HG03521 (cell line): ENCODE data around the gene ABL1.

Source experiments
- ATAC-seq: cut with Tn5 transposase; IDR thresholded peaks from one replicate; pipeline ENCODE4 v1.9.1; 2021; ENCODE audit warnings: mild to moderate bottlenecking, moderate library complexity; ENCODE audit not compliant: unreplicated experiment

Gene ABL1

GRCh38 chr9:130887494-130888144 lies 52.6 kb downstream of the ABL1 start:
- ATAC-seq = no peak

GRCh38 chr9:130888146-130888885 lies 53.3 kb downstream of the ABL1 start:
- no peak for ATAC-seq

GRCh38 chr9:130890124-130890523 lies 55.1 kb downstream of the ABL1 start:
- ATAC-seq = no peak

DNA sequence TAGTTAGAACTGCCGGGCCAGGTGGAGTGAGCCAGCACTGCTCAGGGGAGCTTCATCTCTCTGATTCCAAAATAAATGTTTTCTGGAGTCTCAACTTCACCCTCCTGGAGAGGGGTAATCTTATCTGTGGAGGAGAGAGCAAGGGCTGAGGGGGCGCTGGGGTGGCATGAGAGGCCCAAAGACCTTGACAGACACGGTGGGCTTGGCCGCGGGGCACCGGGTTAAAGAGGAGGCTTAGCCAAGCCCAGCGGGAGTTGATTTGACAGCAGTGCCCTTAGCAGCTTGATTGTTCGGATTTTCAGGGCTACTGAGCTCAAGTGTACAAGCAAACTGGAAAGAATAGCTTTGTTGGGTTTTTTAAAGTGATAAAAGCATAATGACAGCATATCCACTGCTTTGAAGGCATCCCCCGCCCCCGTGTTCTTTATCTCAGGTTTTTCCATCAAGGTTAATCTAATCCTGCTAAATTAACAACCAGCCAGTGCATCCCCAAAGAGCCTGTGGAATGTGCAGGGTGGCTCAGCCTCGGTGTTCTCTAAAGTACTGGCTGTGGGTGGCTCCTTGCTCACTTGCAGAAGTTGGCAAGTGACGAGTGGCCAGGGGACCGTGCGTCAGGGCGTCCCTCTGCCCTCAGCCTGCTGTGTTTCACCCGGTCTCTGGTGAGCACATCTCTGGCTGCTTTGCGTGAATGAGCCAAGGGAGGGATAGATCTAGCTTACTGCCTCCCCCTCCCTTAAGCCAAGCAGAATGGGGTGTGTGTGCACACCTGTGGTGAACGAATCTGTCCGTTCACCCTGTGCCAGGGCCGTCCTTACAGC lies 56.0 kb downstream of the ABL1 start:
- no peak for ATAC-seq

GRCh38 chr9:130891688-130892476 lies 56.8 kb downstream of the ABL1 start:
- ATAC-seq = no peak

DNA sequence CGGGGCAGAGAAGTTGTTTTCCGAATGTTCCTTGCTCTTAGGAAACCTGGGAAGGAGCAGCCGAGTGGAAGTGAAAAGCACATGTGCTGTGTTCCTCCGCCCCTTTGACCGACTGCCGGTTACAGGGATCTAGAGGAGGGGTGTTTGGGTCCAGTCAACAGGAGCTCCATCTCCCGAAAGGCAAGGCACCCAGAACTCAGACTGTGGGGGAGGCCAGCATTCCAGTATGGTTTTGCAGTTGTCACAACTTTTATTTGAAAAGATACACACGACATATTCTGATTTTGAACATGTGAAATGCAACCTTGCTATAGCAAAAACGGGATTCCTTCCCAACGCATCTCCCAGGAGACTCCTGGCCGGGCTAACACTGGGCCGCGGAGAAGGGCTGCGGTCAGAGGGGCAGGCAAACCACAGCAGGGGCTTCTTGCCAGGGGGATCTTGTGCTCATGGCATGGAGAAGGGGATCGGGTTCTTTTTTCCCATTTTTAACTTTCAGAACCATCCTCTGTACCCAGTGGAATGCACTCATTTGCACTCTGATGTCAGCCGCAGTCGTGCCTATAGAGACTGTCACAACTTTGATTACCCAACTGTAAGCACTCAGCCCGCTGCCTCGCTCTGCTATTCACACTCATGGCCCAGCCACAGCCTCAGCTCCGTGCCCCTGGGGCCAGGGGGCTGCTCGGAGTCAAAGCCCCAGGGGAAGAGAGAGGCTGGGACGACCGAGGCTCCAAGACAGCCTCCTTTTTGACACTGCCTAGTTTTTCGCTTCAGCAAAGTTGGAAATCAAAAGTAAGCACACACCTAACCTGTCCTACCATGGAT lies 57.6 kb downstream of the ABL1 start:
- ATAC-seq = no peak

DNA sequence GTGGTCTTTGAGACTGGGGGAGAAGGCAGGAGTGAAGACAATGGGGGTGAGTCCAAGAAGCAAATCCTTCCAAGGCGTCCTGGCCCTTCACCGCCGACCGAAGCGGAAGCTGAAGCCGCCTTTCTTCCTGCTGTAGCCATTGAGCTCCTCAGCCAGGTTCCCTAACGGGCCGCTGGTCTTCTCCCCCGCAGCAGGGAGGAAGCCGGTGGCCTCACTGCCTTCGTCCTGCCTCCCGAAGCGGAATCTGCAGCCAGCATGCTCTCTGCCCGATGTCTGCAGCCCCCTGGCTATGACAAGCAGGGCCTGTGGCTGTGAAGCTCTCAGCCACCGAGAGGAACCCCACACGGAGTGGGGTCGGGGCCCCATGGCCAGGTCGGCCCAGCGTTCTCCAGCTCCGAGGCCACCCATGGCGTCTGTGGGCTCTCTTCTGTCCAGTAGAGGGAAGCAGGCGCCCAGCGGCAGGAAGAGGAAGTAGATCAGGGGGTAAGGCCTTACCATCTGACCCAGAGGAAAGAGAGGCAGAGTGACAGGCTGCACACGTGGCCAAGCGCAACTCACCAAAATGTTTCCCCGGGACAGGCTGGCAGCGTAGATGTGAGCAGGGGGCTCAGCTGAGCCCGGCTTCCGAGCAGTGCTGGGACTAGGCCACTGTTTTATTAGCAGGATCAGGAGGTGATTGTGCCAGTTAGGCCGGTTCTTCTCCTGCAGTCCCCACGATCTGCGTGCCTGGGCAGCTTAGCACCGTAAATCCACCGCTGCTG lies 58.5 kb downstream of the ABL1 start:
- no peak for ATAC-seq

DNA sequence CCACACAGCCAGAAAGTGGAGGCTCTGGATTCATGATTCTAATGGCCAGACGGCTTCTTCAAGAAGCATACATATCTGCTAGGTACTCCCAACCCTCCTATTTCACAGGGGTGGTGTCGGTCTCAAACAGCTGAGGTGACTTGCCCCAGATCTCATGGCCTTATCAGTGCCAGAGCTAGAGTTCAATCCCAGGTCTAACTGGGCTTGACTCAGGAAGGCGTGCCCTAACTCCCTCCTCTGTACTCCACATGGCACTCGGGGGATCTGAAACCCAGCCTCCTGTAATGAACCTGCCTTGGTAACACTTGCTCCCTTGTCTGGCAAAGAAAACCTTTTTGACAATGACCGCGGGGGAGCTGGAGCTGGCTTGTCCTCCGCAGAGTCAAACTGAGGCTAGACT lies 59.5 kb downstream of the ABL1 start:
- no peak for ATAC-seq

- ATAC-seq = no peak
These were observed 60.0 kb downstream of the ABL1 start for GRCh38 chr9:130895038-130895437.

DNA sequence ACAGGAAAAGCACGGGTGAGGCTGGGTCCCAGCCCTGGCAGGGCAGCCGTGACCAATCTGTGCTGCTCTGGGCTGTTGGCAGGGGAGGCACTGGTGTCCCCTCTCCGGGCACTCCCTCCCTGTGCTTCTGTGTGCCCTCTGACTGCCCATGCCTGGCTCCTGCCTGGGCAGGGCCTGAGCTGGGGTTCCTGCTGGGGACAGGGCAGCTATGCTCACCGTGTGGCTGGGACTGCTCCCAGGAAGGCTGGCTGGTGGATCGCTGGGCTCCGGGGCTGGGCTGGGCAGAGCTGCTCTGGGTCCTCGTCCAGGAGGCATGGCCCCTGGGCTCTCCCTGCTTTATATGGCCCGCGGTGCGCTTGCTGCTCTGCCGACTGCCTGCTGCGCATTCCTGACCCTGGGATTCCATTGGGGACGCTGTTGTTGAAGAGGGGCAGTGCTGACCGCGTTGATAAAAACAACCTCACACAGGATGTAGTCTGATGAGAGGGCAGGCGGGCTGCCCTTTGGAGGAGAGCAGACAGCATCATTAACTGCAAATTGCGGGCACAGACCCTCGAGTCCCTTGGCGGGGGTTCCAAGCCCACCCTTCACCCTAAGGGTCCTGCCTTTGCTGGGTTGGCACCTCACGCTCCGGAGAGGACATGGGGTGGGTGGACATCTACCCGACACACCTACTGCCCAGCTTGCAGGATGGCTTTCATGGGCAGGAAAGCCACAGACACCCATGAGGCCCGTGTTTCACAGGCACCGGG lies 60.6 kb downstream of the ABL1 start:
- ATAC-seq = no peak

DNA sequence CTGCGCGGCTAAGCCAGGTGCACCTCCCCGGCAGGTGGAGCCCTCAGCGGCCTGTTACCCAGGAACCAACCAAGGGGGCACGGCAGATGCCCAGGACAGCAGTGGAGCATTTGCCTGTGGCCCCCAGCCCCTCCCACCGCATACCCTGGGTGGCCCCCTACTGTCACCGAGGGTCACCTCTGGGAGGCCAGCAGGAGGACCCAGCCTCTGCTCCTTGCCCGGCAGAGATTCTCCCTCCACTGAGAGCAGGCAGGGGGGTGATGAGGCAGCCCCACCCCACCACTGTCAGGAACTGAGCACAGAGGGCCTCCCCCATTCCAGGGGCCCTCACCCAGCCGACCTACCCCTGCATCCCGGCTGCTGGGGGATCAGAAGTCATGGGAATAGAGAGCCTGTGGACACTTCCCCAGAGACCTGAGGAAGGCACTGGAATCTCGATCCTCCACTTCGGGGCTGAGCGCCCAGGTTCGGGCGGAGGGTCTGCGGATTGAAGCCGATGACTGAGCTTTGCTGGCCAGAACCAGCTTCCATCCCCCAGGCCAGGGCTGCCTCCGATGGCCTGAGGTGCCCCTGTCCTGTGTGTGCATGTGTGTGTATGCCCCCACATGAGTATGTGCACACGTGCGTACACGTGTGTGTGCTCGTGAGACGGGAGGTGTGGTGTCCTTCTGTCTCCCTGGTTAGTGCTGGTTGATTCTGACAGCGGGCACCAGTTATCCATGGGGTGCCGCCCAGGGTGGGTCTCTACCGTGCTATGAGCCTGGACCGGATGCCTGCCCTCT lies 61.4 kb downstream of the ABL1 start, which contains the start of gene QRFP:
Gene QRFP (minus strand): TSS at position 580 of the 782 bp plus-strand sequence. CDS start 2,974 bp downstream, outside the sequence.
- ATAC-seq = no peak

DNA sequence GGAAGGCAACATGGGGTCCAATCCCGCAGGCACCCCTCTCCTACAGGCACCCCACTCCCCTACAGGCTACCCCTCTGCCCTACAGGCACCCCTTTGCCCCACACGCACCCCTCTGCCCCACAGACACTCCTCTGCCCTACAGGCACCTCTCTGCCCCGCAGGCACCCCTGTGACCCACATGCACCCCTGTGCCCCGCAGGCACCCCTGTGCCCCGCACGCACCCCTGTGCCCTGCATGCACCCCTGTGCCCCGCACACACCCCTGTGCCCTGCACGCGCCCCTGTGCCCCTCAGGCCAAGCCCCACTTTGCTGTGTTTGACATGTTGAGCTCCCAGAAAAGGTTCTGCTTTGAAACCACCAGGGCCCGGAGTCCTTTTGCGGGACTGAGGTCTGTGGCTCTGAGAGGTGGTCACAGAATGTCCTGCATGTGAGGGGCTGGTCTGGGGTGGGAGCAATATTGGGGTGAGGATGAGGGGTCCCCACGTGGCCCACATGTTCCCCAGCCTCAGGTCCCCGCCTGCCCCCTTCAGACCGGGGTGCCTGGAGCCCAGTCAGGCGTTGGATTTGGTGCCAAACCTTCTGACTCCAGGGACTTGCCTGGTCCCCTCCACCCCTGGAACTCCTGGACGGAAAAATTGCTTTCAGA lies 62.2 kb downstream of the ABL1 start:
- no peak for ATAC-seq

GRCh38 chr9:130897848-130898551 lies 62.9 kb downstream of the ABL1 start:
- ATAC-seq = no peak

DNA sequence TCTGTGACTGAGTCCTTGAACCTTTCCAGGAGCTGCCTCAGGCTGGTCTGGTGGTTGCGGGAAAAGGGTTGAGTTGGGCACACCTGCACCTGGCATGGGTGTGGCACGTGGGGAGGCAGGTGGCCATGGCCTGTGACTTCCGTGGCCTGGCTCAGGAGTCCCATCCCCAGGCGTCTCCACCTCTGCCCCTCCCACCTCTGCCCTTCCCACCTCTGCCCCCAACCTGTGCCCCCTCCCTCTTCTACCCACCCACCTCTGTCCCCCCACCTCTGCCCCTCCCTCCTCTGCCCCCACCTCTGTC lies 63.4 kb downstream of the ABL1 start:
- no peak for ATAC-seq

- no peak for ATAC-seq
These were observed 64.1 kb downstream of the ABL1 start for GRCh38 chr9:130899051-130899748.
